NCI-H2081 (cell line): ENCODE data around the gene PANX3.
A peak's percentile ranks its signal among the peaks of the same experiment; 100 is the strongest.

ENCODE experiments used
- DNase-seq, 2 experiments: peaks; one replicate each; lab custom pipeline; 2025; lab: John Stamatoyannopoulos, UW

PANX3 gene

DNA sequence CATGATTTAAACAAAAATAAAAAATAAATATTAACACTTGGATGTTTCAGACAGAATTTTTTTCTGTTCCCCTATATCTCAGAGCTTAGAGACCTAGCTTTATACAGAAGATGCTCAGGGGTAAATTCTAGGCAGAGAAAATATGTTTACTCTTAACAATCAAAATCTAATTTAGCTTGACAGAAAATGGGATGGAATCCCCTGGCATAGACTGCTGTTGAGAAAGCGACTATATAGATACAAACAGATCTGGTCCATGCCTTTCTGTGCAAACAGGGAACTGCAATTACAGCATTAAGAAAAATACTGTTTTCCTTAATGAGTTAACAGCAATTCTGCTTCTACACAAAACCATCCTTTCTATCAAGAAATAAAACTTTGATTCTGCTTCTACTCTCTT is 47.8 kb downstream of the PANX3 start:
- no peak for DNase-seq

DNA sequence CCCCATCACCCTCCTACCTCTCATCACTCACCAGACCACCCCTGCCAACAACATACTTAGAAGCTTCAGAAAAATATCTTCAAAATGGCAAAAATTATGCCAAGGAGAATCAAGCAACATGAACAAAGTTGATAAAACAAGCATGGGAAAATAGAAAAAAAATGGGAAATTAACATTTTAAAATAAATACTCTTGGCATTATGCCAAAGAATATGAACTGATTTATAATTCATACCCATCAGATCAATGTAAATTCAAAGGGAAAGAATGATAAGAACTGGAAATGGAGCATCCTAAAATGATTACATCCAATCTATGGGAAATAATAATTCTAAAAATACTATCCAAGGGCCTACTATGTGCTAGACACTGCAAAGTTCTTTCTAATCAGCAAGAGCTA is 50.3 kb downstream of the PANX3 start:
- DNase-seq = no peak

DNA sequence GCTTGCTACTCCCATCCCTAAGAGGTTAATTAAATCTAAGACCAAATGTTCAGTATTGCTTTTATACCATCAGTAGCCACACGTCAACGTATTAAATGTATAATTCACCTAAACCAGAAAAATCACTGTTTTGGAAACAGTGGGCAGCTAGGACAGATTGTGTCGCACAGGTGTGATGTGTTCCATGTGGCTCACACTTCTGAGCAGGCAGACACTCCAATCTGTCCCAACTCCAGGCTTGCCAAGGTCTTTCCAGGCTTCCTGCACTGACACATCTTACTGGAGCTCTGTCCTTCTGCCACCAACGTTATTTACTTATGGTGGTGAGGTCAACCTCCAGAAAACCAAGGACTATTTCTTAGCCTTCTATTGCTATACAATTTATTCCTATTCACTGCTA is 50.9 kb downstream of the PANX3 start:
- DNase-seq = no peak

DNA sequence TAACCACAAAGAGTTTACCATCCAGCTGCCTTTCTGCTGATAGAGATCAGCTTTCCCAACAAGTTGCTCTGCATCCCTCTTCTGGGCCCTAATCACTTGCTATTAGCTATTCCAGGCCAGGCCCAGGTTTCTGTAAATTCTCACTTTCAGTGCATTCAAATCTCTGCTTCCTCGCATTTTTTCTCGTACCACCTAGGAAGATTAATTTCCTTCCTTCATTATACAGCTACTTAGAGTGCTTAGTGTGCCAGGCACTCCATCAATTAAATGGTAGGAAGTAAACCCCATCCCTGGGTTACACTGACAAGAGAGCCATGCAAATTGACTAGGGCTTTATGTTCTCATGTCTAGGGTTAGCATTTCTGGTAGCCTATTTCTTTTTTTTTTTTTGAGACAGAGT is 52.6 kb downstream of the PANX3 start:
- DNase-seq = no peak

DNA sequence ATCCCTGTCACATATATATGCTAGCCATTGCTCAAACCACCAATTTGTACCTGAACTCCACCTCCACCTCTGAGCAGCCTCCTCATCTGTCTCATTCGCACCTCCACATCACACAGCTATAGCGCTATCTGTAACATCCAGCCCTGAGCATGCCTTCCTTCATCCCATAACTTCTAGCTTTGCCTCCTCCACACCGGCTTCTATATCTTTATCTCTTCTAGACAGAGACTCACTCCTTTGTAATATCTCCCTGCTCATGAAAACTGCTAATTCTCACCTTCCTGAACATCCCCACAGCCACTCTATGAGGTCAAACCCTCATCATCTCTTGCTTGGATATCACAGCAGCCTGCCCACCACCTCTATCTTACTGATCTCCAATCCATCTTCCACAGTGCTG is 56.4 kb downstream of the PANX3 start:
- DNase-seq = no peak

DNA sequence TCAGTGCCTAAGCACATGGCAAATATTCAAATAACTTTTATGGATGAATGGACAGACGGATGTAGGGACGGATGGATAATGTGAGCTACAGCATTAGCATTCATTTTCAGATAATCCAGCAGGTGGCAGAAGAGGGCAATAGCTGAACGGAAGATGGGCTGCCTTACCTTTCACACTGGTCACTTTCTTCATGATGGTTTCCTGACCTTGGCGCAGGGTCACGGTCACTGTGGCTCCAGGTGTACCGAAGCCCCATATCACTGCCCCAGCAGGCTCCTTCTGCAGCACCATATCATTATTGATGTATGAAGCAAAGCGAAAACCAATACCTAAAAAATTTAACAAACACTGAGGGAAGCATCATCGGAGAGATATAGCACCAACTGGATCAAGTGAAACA is 58.0 kb downstream of the PANX3 start:
- peak; percentile 35 to 42 for DNase-seq
